ENCODE measurements around the gene SCN1B. TPM values are rescaled to one million over a fixed set of nuclear protein-coding genes. Genes with fewer than 3 reads are reported as not detected.

SCN1B gene
- polyA plus RNA-seq, 1 experiment: 5.7 TPM

DNA sequence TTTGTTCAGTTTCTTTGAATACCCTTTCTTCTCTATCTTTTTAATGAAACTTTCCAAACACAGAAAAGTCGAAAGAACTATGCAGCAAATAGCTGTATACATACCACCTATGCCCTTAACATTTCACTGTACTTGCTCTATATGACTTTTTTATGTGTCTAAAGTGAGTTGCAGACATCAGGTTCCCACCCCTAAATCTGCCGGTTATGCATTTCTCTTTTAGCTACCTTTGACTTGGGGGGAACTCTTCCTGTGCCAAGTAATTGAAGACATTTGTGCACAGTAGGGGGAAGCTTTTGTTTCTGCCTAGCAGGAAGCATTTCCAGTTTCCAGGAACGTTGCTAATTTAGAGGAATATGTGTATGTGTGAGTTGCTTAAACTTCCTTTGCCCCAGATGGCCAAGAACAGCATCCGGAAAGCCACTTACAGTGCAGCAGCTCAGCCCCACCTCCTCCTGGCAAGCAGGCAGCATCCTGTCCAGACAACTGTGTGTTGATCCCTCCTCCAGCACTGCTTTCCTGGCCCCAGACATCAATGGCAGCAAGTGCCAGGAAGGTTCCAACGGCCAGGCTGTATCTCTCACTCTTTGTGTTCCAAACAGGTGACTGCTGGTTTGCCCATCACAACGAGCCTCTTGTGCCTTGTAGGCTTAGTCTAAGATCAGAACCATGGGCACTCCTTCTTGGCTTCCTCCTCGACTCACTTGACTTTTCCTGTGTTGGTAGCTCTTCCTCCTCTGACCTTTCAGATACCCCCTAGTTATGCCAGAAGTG lies 44.8 kb upstream of the SCN1B start:
- ChIA-PET POLR2A (no interaction called here), CTCF (interaction anchor here (1.4 kb wide), 1 partner anchor 12 kb away, joined by 11 read pairs; no protein-coding TSS in a partner anchor)
- no peak overlapping the region for H3K27ac ChIP-seq (ENCODE audit: low read depth, low read length)
- peaks cover 10% of the 10 kb centered on the region for H3K27me3 ChIP-seq (ENCODE audit: control insufficient read depth, insufficient read depth, low read length)
- TF ChIP-seq, protein P1, sequence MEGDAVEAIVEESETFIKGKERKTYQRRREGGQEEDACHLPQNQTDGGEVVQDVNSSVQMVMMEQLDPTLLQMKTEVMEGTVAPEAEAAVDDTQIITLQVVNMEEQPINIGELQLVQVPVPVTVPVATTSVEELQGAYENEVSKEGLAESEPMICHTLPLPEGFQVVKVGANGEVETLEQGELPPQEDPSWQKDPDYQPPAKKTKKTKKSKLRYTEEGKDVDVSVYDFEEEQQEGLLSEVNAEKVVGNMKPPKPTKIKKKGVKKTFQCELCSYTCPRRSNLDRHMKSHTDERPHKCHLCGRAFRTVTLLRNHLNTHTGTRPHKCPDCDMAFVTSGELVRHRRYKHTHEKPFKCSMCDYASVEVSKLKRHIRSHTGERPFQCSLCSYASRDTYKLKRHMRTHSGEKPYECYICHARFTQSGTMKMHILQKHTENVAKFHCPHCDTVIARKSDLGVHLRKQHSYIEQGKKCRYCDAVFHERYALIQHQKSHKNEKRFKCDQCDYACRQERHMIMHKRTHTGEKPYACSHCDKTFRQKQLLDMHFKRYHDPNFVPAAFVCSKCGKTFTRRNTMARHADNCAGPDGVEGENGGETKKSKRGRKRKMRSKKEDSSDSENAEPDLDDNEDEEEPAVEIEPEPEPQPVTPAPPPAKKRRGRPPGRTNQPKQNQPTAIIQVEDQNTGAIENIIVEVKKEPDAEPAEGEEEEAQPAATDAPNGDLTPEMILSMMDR (IDR thresholded peaks at IDR 0.05; ENCODE audit: low read depth, low read length): no peak
- H3K9me3 ChIP-seq (ENCODE audit: control insufficient read depth, insufficient read depth, low read length): no peaks in the 10 kb centered on the region
- no peak overlapping the region for H3K4me3 ChIP-seq (ENCODE audit: low read depth, low read length)
- no peak for DNase-seq (ENCODE audit: low read depth, low spot score)

DNA sequence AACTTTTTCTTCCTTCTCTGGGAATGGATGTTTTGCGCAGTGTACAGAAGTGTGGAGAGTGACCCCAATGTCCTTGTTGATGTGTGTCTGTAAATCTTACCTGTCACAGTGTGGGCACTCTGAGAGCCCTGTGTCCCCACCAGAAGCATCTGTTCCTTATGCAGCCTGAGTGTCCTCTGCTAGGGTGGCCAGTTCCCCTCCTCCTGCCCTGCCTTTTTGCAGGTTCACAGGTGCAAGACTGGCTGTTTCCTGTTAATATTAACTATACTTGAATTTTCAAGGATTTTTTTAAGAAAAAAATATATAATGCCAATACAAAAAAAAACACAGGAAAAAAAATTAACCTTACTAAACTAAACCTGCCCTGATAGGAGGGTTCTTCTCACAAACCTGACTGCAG lies 42.2 kb upstream of the SCN1B start:
- DNase-seq (ENCODE audit: low read depth, low spot score): no peak
- no peaks in the 10 kb centered on the region for H3K9me3 ChIP-seq (ENCODE audit: control insufficient read depth, insufficient read depth, low read length)
- H3K27me3 ChIP-seq (ENCODE audit: control insufficient read depth, insufficient read depth, low read length): peaks cover 13% of the 10 kb centered on the region
- H3K4me3 ChIP-seq (ENCODE audit: low read depth, low read length): no peak overlapping the region
- TF ChIP-seq, protein P1 (IDR thresholded peaks at IDR 0.05; ENCODE audit: low read depth, low read length): no peak
- ChIA-PET POLR2A (no interaction called here), CTCF (no interaction called here)
- no peak overlapping the region for H3K27ac ChIP-seq (ENCODE audit: low read depth, low read length)

DNA sequence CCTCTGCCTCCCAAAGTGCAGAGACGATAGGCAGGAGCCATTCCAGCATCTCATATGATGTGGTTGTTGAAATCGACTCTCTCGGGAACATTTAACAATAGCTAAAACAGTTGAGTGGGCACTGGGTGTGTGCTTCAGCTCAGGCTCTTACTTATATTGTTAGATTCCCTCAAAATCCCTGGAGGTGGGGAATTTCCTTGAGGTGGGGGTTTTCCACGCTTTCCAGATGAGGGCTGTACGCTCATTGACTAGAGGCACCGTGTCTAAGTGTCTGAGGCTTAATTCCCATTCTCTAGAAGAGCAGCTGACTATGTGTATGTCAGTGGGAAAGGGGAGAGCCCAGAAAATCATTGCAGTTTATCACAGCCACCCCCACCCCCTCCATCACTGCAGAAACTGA lies 41.0 kb upstream of the SCN1B start:
- DNase-seq (ENCODE audit: low read depth, low spot score): no peak
- ChIA-PET CTCF (interaction anchor here (1.0 to 1.6 kb wide), 2 partner anchors 17 to 77 kb away, joined by 3 to 5 read pairs; no protein-coding TSS in a partner anchor), POLR2A (no interaction called here)
- TF ChIP-seq, protein P1 (IDR thresholded peaks at IDR 0.05; ENCODE audit: low read depth, low read length): no peak
- H3K9me3 ChIP-seq (ENCODE audit: control insufficient read depth, insufficient read depth, low read length): no peaks in the 10 kb centered on the region
- peaks cover 13% of the 10 kb centered on the region for H3K27me3 ChIP-seq (ENCODE audit: control insufficient read depth, insufficient read depth, low read length)
- H3K27ac ChIP-seq (ENCODE audit: low read depth, low read length): no peak overlapping the region
- H3K4me3 ChIP-seq (ENCODE audit: low read depth, low read length): no peak overlapping the region

DNA sequence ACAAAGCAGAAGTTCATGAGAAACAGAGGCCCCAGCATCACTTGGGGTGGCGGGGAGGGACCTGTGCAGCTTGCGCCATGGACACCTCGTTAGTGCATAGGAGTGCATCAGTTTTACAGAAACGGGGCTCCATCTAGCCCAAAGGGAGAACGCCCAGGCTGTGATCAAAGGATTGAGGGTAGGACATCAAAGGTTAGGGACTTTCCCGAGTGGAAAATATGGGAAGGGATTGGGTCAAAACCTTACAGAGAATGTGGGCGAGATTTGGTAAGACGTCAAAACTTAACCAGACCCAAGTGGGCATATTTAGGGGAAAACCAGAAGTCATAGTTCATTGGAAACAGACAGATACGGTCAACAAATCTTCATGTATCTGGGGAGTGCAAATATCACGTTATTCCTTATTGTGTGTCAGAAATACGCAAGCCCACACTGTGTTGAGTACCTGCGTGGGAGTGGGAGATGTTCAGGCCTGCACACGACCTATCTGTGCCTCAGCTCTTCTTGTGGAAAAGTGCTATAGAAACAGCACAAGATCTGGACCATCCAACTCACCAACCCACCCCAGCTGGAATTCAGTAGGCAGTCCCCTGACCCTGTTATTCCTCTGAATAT lies 39.6 kb upstream of the SCN1B start:
- Histone ChIP-seq H3K4me3 (ENCODE audit: low read depth, low read length) (no peak overlapping the region), H3K27me3 (ENCODE audit: control insufficient read depth, insufficient read depth, low read length) (peaks cover 13% of the 10 kb centered on the region), H3K27ac (ENCODE audit: low read depth, low read length) (no peak overlapping the region), H3K9me3 (ENCODE audit: control insufficient read depth, insufficient read depth, low read length) (peaks cover 8% of the 10 kb centered on the region)
- no peak for DNase-seq (ENCODE audit: low read depth, low spot score)
- POLR2A ChIA-PET: no interaction called here
- TF ChIP-seq, protein P1 (IDR thresholded peaks at IDR 0.05; ENCODE audit: low read depth, low read length): no peak
- CTCF ChIA-PET: no interaction called here

Measured in AG04450 (cell line).